Occipital lobe (tissue), 2 donors: ENCODE measurements around the gene PLA2G1B. TPM values are rescaled to one million over a fixed set of nuclear protein-coding genes. Genes with fewer than 3 reads are reported as not detected.

Experiments used
- DNase-seq: peaks from one replicate; lab custom pipeline; 2025; lab: John Stamatoyannopoulos, UW
- total RNA-seq: library from RNA; depleted of rRNA; stranded (reverse); fragments of >200 nt; gene quantifications from one replicate; pipeline ENCODE4 v1.2.3, GENCODE V29; 2014

Gene PLA2G1B
- total RNA-seq, 1 donor from 2014 or later = not detected

DNA sequence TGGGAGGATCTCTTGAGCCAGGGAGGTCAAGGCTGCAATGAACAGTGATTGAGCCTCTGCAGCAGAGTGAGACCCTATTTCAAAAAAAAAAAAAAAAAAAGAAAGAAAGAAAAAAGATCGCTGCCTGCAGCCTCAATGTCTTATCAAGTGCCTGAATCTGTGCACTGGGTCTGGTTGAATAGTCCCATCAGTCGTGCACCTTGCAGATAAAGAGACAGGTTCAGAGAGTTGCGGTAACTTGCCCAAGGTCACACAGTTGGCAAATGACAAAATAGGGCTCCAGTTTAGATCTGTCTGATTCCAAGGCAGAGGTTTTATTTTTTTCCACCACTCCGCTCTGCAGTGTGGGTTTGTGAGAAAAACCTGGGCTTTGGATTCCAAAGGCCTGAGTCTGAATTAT is 649 bp upstream of the PLA2G1B start:
- DNase-seq = no peak

DNA sequence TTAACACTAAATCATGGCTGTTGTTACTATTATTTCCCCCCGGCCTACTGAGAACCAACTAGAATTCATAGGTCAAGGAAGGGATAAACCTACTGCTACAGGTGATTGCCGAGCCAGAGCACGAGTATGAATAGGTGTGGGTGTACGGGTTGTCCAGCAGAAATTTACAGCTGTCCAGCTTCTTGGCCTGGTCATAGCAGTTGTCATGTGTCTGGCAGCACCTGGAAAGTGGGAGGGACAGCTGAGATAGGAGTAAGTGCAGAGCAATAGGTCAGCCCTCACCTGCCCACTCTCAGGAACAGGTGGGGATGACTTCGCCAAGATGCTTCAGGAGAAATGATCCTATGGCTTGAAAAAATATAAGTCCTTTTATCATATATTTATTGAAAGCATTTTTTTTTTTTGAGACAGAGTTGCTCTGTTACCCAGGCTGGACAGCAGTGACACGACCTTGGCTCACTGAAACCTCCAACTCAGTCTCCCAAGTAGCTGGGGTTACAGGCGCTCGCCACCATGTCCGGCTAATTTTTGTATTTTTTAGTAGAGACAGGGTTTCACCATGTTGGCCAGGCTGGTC is 2.6 kb downstream of the PLA2G1B start:
- DNase-seq = no peak

DNA sequence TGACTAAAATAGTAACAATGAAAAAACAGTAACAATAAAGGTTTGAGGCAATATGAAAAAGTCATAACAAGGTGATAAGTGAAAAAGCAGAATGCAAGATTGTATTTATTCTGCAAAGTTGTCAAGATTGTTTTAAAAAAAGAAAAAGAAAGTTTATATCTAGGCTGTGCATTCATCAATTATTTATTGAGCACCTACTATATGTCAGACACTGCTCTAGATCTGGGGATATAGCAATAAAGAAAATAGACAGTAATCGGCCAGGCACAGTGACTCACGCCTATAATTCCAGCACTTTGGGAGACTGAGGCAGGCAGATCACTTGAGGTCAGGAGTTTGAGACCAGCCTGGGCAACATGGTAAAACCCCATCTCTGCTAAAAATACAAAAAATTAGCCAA is 3.8 kb downstream of the PLA2G1B start:
- DNase-seq = no peak

DNA sequence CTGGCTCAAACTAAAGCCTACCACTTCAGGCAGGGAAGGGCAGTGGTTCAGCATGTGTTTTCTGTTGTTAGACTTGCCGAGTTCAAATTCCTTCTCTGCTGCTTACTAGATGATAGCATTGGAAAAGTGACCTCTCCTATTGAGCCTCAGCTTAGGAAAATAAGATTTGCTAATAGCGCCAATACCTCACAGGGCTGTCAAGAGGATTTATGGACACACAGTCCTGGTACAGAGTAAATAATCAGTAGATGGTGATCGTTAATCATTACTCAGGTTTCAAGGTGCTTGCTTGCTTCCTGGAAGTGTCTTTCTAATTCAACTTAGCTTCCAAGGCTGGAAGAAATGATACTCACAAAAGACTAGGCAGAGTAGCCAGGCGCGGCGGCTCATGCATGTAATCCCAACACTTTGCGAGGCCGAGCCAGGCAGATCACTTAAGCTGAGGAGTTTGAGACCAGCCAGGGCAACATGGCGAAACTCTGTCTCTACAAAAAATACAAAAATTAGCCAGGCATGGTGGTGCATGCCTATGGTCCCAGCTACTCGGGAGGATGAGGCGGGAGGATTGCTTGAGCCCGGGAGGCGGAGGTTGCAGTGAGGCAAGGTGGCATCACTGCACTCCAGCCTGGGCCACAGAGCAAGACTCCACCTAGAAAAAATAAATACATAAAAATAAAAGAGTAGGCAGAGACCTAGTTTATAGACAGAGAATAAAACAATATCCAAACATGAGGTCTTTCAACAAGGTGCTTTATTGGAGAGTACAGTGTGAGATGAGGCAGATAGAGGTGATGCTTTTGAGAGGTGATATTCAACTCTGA is 6.0 kb downstream of the PLA2G1B start:
- no peak for DNase-seq

DNA sequence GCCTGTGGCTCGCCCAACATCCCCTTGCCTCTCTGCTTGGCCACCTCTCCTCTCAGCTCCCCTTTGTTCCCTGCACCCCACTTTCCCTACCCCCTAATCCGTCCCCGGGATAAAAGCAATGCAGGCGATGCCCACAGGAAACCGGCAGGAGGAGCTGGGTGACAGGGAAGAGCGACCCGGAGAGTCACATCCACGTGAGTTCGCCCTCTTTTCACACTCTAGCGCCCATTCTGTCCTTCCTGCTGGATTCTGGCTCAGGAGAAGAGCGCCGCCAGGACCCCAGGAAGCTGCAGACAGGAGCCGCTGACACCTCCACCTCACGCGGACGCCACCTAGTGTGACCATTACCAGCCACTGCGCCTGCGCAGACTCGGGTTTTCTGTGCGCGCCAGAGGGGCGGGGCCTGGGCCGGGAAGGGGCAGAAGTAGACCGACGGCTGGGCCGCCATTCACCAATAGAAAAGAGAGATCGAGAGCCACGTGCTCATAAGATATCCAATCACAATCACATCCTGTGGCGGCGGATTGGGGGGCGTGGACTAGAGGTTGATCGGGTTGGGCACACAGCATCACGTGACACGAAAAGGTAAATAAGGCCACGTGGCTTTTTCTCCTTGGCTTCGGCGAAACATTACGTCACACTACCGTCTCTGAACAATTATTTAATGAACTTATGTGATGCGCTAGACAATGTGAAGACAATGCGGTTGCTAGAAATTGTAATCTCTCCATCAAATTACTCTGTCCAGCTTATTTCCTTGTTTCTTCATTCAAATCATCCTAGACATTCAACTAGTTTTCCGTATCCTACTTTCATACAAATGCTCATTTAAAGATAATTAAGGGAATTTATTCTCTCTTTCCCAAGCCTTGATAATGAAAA is 10.1 kb downstream of the PLA2G1B start:
- DNase-seq = peak; percentile 99

DNA sequence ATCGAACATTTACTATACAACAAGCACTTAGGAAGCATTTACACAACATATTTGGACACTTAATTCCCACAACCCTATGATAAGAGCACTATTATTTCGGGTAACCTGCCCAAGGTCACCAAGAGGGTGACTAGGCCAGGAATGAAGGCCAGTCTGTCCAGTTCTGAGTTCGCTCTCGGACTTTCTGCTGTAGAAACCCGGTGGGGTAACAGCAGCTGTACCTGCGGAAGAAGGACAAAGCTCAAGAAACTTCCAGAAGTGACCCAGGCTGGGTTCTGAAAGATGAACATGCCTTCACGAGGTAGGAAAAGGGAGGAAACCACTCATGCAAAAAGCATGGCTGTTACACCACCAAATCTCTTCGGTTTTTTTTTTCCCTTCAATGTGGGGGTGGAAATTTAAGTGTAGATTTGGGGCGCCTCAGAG is 10.8 kb downstream of the PLA2G1B start:
- DNase-seq = no peak

DNA sequence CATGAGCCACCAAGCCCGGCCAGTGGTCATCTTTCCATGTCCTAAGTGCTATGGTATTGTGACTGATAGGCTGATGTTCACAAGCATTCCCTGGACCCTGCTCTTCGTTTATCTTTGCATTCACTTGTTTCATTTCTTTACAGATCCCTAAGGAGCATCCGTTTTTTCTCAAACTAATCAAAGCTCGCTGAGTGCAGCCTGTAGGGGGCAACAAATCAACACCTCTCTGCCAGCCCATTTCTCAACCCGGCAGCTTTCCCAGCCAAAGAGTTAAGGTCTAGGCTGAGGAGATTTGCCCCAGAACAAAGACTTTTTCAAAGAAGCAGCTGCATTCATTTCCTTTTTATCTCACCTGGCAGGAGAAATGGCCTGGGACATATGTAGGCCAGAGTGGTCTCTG is 13.4 kb downstream of the PLA2G1B start:
- DNase-seq = no peak

DNA sequence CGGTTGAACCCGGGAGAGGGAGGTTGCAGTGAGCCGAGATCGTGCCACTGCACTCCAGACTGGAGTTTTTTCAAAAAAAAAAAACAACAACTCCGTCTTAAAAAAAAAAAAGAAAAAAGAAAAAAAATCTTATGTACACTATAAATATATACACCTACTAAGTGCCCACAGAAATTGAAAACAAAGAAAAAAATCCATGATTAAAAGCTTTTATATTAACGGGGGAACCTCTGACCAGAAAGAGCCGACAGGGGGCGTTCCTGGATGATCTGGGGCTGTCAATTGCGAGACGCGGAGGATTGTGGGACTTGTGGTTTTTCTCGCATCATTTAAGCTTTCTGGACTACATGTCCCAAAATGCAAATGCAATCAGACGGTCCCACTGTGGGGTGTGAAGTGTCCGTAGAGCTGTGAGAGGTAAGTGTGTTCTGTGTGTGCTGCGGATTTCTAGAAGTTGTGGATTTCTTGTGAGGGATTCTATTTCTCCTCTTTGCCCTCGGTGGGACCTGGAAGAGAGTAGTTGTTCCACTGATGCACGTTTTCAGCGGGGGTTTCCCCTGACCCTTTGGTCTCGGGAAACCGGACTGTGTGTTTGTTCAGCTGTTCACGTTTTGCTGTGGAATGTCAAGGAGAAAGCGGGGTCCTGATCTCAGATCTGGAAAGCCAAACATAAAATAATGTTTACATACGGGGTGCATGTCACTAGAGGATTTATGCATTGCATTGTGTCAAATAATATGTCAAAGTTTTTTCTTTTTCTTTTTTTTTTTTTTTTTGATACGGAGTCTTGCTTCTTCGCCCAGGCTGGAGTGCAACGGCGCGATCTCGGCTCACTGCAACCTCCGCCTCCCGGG is 25.4 kb downstream of the PLA2G1B start, which contains the start of gene SIRT4:
TSS of gene SIRT4 (plus strand) at position 360 of the 854 bp plus-strand sequence. CDS start 1,241 bp downstream, outside the sequence.
- DNase-seq = peak; percentile 75

DNA sequence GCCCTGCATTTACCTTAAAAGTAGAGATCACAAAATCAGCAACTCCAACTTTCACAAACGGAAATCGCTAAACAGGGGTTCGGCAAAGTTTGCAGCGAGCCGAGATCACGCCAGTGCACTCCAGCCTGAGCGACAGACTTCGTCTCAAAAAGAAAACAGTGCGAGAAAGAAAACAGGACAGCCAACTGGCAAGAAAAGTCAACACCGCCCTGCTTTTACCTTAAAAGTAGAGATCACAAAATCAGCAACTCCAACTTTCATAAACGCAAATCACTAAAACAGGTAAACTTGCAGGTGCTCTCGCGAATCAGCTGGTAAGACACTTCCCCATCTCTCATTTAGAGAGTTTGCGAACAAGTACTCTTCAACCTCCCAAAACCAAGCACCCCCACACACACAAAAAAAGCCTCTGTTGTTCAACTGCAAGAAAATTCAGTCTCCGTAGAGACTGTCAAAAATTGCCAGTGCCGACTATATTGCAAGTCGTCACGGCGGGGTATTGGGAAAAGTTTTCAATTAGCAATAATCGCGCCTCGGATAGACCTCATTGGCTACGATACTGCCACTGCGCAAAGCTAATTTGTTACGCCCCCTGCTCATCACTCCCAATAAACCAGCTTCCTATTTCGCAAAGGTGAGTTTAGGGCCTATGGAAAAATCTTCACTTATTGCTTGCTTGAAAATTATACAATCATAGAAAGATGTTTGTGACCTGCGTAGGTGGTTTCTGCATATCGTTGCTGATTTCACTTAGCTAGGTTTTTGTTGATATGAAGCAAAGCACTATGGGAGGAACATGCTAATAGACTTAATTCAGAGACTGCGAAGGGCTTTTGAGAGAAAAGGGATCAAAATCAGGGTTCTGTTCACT is 34.7 kb downstream of the PLA2G1B start, which contains the start of gene RNU4-1:
TSS of gene RNU4-1 (minus strand) at position 577 of the 871 bp plus-strand sequence.
- DNase-seq = peak; percentile 65

DNA sequence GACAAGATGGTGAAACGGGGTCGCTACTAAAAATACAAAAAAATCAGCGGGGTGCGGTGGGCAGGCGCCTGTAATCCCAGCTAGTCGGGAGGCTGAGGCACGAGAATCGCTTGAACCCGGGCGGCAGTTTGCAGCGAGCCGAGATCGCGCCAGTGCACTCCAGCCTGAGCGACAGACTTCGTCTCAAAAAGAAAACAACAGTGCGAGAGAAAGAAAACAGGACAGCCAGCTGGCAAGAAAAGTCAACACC is 35.2 kb downstream of the PLA2G1B start:
- DNase-seq = no peak

DNA sequence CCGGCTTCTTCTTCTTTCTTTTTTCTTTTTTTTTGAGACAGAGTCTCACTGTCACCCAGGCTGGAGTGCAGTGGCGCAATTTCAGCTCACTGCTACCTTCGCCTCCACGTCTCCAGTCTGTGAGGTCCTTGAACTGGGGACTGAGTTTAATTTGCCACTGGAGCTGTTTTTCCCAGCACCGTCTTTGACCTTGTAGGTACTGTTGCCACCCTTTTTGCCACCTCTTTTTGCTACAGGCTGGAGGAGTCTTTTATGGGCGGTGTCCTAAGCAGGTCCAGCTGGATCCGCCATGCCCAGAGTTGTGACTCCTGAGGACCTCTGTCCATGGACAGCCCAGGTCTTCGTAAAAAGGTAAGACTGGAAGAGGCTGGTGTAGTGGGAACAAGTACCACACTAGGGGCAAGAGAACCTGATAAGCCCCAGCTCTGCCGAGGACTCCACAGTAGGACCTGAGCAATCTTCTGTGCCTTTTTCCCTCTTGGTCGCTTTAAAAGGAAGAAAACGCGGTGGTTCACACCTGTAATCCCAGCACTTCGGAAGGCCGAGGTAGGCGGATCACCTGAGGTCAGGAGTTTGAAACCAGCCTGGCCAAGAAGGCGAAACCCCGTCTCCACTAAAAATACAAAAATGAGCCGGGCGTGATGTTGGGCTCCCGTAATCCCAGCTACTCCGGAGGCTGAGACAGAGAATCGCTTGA is 36.8 kb downstream of the PLA2G1B start:
- DNase-seq = no peak

DNA sequence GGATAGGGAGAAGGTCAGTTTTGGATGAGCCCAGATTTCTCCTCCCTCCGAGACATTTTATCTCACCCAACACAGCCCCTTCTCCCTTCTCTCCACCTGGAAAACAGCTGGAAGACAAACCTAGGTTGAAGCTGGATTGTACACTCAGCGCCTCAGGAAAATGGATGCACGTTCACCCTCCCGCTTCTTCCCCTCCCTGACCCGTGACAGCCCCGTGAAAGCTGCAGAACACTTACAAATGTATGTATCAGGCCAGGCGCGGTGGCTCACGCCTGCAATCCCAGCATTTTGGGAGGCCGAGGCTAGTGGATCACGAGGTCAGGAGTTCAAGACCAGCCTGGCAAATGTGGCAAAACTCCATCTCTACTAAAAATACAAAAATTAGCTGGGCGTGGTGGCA is 40.1 kb downstream of the PLA2G1B start:
- DNase-seq = no peak

DNA sequence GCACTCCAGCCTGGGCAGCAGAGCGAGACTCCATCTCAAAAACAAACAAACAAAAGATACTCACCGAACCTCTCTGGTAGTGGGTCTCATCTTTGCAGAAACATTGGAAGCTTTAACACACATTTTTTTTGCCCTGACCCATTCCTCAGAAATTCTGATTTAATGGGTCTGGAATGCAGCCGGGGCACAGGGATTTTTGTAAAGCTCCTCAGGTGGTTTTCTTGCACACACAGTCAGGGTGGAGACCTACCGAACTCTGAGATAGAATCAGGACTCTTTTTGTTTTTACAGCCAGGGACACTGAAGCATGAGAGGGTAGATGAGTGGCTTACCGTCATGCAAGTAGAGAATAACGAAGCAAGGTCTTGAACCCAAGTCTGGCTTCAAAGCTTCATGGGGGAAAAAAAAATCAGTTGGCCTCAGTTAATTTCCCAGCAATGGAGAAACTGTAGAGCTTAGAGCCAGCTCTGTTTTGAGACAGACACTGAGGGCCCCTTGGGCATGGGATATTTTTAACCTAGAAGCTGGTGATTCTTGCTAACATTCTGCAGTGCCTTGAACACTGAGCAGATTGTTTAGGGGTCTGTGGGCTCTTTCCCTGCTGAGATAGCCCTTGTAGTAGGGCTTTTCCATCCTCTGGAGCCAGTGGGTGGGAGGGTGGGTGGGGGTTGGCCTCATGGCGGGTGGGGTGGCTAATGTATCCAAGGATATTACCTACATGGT is 40.6 kb downstream of the PLA2G1B start:
- no peak for DNase-seq

DNA sequence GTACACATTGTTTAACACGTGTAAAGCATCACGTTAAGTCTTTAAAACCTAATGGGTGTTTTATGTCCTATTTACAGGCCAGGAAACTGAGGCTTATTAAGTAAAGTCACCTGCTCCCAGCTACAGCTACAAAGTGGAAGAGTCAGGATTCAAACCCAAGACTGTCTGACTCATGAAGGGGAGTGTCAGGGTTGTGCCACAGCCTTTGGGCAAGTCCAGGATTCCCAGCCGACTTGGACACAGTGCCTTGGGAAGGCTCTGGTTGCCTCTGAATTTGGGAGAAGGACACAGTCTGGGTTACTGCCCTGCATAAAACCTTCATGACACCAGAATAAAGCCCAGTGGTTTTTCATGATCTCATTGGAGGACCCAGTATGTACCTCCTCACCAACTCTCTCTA is 43.2 kb downstream of the PLA2G1B start:
- no peak for DNase-seq

DNA sequence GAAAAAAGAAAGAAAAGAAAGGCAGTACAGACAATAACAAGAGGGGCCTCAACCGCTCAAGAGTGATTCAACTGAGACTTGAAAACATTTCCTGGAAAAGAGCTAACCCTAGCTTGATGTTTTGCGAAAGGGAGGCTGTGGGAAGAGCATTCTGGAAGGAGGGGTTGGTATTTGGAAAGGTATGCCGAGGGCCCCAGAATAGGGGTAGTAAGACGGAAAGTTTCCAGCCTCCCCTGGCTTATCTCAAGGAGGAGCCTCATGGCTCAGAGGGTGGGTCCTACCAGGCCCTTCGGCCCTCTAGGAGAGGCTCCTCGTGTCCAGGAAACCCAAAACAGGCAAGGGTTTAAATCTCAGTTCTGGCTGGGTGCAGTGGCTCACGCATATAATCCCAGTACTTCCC is 44.3 kb downstream of the PLA2G1B start:
- DNase-seq = no peak

DNA sequence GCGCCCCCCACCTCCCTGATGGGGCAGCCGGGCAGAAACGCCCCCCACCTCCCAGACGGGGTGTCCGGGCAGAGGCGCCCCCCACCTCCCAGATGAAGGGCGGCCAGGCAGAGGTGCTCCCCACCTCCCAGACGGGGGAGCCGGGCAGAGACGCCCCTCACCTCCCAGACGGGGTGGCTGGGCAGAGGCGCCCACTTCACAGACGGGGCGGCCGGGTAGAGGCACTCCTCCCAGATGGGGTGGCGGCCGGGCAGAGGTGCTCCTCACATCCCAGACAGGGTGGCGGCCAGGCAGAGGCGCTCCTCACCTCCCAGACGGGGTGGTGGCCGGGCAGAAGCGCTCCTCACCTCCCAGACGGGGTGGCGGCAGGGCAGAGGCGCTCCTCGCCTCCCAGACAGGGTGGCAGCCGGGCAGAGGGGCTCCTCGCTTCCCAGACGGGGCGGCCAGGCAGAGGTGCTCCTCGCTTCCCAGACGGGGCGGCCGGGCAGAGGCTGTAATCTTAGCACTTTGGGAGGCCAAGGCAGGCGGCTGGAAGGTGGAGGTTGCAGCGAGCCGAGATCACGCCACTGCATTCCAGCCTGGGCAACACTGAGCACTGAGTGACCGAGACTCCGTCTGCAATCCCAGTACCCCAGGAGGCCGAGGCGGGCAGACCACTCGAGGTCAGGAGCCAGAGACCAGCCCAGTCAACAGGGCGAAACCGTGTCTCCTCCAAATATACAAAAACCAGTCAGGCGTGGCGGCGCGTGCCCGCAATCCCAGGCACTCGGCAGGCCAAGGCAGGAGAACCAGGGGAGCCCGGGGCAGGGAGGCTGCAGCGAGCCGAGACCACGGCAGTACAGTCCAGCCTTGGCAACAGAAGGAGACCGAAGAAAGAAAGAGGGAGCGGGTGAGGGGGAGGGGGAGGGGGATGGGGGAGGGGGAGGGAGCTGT is 49.2 kb downstream of the PLA2G1B start:
- DNase-seq = no peak

DNA sequence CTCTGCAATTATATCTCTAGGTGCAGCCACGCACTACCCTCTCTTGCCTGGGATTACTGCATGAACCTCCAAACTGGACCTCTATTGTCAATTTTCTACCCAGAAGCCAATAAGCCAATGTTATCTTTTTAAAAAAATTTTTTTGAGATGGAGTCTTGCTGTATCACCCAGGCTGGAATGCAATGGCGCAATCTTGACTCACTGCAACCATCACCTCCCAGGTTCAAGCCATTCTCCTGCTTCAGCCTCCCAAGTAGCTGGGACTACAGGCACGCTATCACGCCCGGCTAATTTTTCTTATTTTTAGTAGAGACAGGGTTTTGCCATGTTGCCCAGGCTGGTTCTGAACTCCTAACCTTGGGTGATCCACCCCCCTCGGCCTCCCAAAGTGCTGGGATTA is 50.8 kb downstream of the PLA2G1B start:
- DNase-seq = no peak
